G401.6 (cell line): ENCODE data around the gene NSUN7.
"Not testable (repeated sequence)": the region's sequence is repeated elsewhere in the genome, so short reads cannot be mapped to it uniquely, and the experiment has no call there.

ENCODE experiments used
- FAIRE-seq: peaks from 2 replicates; lab custom pipeline; 2012; peaks lifted over from hg19 to GRCh38; lab: Jason Lieb, UNC

Gene NSUN7

GRCh38 chr4:40749717-40750460 lies at the start of gene NSUN7:
Gene NSUN7 (plus strand): TSS chr4:40749955. CDS start chr4:40750694, 739 bp downstream.
- FAIRE-seq, result no peak

- no peak for FAIRE-seq
Observed at GRCh38 chr4:40702137-40702799, 47.5 kb upstream of the NSUN7 start.

- no peak for FAIRE-seq
Observed at GRCh38 chr4:40702800-40703151, 47.0 kb upstream of the NSUN7 start.

- peak; percentile 57 for FAIRE-seq
Observed at GRCh38 chr4:40704073-40704472, 45.7 kb upstream of the NSUN7 start.

GRCh38 chr4:40710484-40711254 lies 39.1 kb upstream of the NSUN7 start:
- FAIRE-seq, result no peak

GRCh38 chr4:40713001-40713400 lies 36.8 kb upstream of the NSUN7 start:
- not testable (repeated sequence) for FAIRE-seq

GRCh38 chr4:40713798-40714197 lies 36.0 kb upstream of the NSUN7 start:
- no peak for FAIRE-seq

- FAIRE-seq, result no peak
Observed at GRCh38 chr4:40718586-40718985, 31.2 kb upstream of the NSUN7 start.

GRCh38 chr4:40719008-40719623 lies 30.6 kb upstream of the NSUN7 start:
- FAIRE-seq, result peak; percentile 98

- FAIRE-seq, result no peak
Observed at GRCh38 chr4:40720351-40720750, 29.4 kb upstream of the NSUN7 start.

- no peak for FAIRE-seq
Observed at GRCh38 chr4:40720916-40721315, 28.8 kb upstream of the NSUN7 start.

GRCh38 chr4:40721730-40722171 lies 28.0 kb upstream of the NSUN7 start:
- FAIRE-seq, result no peak

GRCh38 chr4:40722576-40723161 lies 27.1 kb upstream of the NSUN7 start:
- FAIRE-seq, result no peak

GRCh38 chr4:40723728-40724127 lies 26.0 kb upstream of the NSUN7 start:
- FAIRE-seq, result no peak

- FAIRE-seq, result no peak
Observed at GRCh38 chr4:40728333-40728732, 21.4 kb upstream of the NSUN7 start.

- FAIRE-seq, result no peak
Observed at GRCh38 chr4:40729555-40729954, 20.2 kb upstream of the NSUN7 start.

- FAIRE-seq, result no peak
Observed at GRCh38 chr4:40730091-40730679, 19.6 kb upstream of the NSUN7 start.

GRCh38 chr4:40731361-40731760 lies 18.4 kb upstream of the NSUN7 start:
- FAIRE-seq, result peak; percentile 54

GRCh38 chr4:40731792-40732245 lies 17.9 kb upstream of the NSUN7 start:
- FAIRE-seq, result no peak

GRCh38 chr4:40733752-40734151 lies 16.0 kb upstream of the NSUN7 start:
- no peak for FAIRE-seq

GRCh38 chr4:40734497-40734896 lies 15.3 kb upstream of the NSUN7 start:
- no peak for FAIRE-seq

GRCh38 chr4:40736910-40737309 lies 12.8 kb upstream of the NSUN7 start:
- peak; percentile 96 for FAIRE-seq
